Stimulated activated naive CD8-positive, alpha-beta T cell treated with anti-CD3 and anti-CD28 coated beads, Interleukin-15, Interleukin-2, amounts not matched to agents 100 ng/mL and 50 ng/mL, for 24 hours (primary cell): Measurements from ENCODE around the gene CPA1.

Experiments used
- H3K27ac Mint-ChIP-seq: one replicate; pipeline ENCODE4 v1.8.0; 2021; ENCODE audit warnings: mild to moderate bottlenecking, mixed read lengths
- H3K27me3 Mint-ChIP-seq: one replicate; pipeline ENCODE4 v1.8.0; 2021; ENCODE audit warnings: mixed read lengths
- H3K36me3 Mint-ChIP-seq: one replicate; pipeline ENCODE4 v1.8.0; 2021; ENCODE audit warnings: low read depth, mixed read lengths
- H3K4me1 Mint-ChIP-seq: one replicate; pipeline ENCODE4 v1.8.0; 2021; ENCODE audit warnings: low read depth, mixed read lengths
- H3K4me3 Mint-ChIP-seq: one replicate; pipeline ENCODE4 v1.8.0; 2021; ENCODE audit warnings: mild to moderate bottlenecking, mixed read lengths
- H3K9me3 Mint-ChIP-seq: one replicate; pipeline ENCODE4 v1.8.0; 2021; ENCODE audit warnings: mixed read lengths

The CPA1 gene

DNA sequence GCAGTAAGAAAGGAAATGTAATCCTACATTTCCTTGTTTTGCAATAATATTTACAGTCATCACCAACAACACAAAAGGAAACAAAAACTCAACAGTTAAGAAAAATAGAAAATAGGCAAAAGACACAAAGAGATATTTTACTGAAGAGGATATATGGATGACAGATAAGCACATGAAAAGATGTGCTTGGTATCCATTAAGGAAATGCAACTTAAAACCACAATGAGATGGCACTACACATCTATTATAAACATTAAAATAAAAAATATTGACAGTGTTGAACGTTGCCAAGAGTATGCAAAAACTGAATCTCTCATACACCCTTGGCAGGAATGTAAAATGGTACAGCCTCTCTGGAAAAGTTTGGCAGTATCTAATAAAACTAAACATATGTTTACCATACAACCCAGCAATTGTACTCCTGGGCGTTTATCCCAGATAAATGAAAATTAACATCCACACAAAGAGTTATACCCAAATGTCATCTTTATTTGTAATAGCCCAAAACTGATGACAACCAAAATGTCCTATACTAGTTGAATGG, 55.1 kb downstream of the CPA1 start:
- peaks cover 43% of the 10 kb centered on the region for H3K4me1 Mint-ChIP-seq
- H3K9me3 Mint-ChIP-seq = no peaks in the 10 kb centered on the region
- H3K27me3 Mint-ChIP-seq = no peaks in the 10 kb centered on the region
- H3K4me3 Mint-ChIP-seq = no peak overlapping the region
- H3K36me3 Mint-ChIP-seq = peaks cover 10% of the 10 kb centered on the region
- no peak overlapping the region for H3K27ac Mint-ChIP-seq

GRCh38 chr7:130436253-130436652, 56.0 kb downstream of the CPA1 start:
- Mint-ChIP-seq H3K27me3 (no peaks in the 10 kb centered on the region), H3K27ac (no peak overlapping the region), H3K36me3 (peaks cover 10% of the 10 kb centered on the region), H3K4me3 (no peak overlapping the region), H3K4me1 (peaks cover 51% of the 10 kb centered on the region), H3K9me3 (no peaks in the 10 kb centered on the region)
